HS-27A (cell line): Measurements from ENCODE around the gene MAMDC2.
A peak's percentile ranks its signal among the peaks of the same experiment; 100 is the strongest.
"Not testable (repeated sequence)": the region's sequence is repeated elsewhere in the genome, so short reads cannot be mapped to it uniquely, and the experiment has no call there.

ENCODE experiments used
- DNase-seq: peaks from one replicate; pipeline ENCODE4 v3.0.0-alpha.2; 2012; ENCODE audit warnings: low read depth, missing footprints

Gene MAMDC2

DNA sequence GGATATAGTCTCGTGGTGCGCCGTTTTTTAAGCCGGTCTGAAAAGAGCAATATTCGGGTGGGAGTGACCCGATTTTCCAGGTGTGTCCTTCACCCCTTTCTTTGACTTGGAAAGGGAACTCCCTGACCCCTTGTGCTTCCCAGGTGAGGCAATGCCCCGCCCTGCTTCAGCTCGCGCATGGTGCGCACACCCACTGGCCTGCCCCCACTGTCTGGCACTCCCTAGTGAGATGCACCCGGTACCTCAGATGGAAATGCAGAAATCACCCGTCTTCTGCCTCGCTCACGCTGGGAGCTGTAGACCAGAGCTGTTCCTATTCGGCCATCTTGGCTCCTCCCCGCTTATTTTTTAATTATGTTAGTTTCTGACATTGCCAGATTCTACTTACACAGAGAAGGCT lies 161.1 kb downstream of the MAMDC2 start:
- not testable (repeated sequence) for DNase-seq

DNA sequence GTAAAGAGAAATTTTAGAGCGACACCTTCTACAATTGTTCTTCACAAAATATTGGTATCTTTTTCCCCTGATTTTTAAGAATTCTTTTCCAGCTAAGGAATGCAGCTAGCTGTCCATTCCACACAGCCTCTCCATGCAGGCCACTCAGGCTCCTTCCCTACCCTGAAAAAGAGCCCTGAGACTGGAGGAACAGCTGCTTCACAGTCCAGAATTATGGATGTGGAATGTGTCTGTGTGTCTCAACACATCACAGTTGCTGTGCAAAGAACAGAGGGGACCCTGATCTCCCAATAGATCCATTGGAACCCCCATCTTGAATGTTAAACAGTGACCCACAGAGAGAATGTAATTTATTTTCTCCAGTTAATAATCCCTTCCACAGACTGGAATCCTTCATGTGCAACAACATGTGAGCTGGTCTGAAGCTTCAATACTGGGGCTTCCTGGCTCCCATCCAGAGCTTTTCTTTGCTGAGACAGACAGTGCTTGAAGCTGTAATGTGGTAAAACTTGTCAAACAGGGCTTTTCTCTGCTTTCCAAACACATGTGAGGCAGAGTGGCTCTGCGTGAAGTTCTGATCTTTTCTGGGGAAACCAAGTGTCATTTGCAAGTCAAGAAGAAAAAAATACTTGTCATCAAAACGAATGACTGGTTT lies 161.8 kb downstream of the MAMDC2 start:
- no peak for DNase-seq

DNA sequence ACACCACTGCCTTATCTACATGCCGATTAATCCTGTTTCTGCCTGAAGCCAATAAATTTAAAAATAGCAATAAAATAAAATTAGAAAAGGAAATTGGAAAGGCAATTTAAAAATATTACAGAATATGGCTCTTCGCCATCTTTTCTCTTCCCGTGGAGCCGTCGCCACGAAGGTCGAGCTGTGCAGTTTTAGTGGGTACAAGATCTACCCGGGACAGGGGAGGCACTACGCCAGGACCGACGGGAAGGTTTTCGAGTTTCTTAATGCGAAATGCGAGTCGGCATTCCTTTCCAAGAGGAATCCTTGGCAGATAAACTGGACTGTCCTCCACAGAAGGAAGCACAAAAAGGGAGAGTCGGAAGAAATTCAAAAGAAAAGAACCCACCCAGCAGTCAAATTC lies 173.4 kb downstream of the MAMDC2 start:
- no peak for DNase-seq

DNA sequence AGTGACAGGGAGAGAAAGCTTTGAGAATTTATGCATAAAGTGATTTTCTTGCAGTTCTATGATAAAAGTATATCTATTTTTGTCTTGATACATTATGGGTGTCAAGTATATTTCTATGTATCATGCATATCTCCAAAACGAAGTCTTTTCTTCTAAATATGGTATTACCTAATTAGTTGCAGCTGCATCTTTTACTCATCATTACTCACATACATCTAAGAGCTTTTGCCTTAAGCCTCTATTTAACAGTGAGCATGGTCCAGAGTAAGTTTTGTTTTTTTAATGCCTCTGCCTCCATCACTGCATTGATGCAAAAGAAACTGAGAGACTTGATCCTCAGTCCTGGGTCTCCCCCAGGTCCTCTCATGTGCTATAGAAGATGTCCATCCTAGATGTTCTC lies 175.1 kb downstream of the MAMDC2 start:
- DNase-seq = no peak

DNA sequence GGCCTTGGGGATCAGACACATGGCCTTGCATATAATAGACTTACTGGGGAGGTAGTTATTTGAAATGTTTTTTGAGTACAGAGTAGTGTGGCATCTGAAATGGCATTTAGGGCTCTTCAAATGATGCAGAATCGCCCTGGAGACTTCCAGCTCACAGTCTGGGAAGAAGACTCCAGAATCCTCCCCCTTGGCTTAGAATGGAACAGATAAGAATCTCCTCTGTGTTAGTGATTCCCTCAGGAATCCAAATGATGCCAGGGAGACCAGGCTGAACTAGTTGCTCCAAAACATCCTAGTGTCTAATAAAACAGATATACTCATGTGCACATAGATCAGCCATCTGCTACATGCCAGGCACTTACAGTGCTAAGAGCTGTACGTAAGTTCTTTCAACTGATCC lies 176.6 kb downstream of the MAMDC2 start:
- DNase-seq = no peak

DNA sequence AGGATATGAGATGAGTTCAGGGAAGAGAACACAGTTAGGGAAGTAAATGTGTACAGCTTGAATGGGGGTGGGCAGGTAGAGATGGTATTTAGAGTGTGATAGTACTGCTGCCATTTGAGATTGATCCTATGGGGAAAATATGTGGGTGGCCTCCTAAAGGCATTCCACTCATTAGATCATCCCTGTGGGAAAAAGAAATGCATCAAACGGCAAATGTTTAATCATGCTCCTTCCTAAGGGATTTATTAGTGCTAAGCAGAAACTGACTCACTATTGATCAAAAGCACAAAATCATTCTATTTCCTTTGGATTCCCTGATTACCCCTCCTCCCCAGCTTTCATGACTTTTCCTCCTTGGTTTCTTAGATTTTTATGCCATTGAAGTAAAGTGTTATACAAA lies 178.7 kb downstream of the MAMDC2 start:
- DNase-seq = no peak

DNA sequence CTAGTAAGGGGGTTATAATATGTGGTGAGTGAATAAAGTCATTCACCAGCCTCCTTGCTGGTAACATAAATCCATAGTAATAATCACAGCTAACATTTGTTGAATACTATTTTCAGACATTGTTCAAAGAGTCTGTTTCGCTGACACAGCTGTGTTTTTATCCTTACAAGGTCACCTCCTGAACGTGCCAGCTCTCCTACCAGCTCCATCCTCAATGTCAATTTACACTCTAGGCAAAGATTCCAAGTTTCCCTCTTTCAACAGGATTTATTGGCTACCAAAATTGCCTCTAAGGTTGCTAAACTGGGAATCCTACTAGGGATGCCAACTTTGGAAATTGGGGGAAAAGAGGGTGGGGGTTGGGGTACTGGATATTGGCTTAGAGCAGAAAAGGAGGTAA lies 184.5 kb downstream of the MAMDC2 start:
- DNase-seq = no peak

DNA sequence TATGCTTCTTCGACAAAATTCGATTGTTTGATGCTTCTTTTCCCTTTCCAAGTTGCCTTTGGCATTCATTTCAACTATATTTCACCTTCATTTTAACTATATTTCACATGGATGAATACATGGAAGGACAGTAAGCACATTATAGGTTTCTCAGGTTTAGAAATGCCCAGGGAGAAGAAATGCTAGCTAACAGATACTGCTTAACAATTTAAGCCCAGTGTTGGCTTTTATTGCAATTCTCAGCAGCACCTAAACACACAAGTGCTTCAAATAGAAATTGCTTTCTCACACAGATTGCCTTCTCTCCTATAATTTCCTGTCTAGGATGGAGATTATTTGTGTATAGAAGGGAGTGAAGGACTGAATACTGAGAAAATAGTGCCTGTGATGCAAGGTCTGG lies 185.0 kb downstream of the MAMDC2 start:
- DNase-seq = no peak

DNA sequence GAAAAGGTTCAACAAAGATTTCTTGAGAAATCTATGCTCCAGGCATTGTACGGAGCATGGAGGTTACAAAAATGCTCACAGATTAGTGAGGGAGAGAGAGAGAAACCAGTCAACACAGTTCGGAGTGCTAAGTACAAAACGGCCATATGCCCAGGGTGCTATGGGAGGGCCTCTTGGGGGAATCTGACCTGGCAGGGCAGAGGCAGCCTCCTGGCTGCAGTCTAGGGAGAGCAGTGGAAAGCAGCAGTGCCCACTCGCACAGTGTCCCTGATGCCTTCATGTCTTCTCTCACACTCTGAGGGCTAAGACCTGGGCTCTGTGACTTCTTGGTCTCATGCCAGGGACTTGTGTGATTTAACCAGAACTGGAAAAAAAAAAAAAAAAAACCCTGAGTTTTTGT lies 185.4 kb downstream of the MAMDC2 start:
- DNase-seq = no peak

DNA sequence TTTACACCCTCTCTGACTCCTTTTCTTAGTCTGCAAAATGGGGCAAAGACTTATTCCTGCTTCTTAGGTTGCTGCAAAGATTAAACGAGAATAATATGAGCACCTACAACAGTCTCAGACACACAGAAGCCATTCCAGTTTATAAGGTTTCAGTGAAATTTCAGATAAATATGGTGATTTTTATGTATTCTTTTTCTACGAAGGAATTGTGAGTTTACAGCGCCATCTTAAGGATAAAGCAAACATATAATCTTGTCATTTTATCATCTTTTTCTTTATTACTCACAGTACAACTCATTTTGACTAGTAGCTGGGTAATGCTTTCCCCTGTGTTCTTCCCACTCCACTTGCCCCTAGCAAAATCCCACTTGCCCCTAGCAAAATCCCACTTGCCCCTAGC lies 185.9 kb downstream of the MAMDC2 start:
- DNase-seq = peak; percentile 11

DNA sequence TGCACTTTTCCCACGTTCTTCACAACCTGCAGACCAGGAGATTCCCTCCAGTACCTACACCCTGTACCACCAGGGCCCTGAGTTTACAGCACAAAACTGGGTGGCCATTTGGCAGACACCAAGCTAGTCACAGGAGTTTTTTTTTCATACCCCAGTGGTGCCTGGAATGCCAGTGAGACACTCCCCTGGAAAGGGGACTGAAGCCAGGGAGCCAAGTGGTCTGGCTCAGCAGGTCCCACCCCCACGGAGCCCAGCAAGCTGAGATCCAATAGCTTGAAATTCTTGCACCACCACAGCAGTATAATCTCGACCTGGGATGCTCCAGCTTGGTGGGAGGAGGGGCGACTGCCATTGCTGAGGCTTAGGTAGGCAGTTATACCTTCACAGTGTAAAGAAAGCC lies 188.8 kb downstream of the MAMDC2 start:
- DNase-seq = no peak

DNA sequence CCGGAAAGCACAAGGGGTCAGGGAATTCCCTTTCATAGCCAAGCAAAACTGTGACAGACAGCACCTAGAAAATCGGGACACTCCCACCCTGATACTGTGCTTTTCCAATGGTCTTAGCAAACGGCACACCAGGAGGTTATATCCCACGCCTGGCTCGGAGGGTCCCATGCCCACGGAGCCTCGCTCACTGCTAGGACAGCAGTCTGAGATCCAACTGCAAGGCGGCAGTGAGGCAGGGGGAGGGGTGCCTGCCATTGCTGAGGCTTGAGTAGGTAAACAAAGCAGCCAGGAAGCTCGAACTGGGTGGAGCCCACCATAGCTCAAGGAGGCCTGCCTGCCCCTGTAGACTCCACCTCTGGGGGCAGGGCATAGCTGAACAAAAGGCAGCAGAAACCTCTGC lies 190.6 kb downstream of the MAMDC2 start:
- not testable (repeated sequence) for DNase-seq

DNA sequence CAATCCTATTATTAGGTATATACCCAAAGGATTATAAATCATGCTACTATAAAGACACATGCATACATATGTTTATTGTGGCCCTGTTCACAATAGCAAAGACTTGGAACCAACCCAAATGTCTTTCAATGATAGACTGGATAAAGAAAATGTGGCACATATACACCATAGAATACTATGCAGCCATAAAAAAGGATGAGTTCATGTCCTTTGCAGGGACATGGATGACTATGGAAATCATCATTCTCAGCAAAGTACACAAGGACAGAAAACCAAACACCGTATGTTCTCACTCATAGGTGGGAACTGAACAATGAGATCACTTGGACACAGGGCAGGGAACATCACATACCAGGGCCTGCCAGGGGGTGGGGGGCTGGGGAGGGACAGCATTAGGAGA lies 202.3 kb downstream of the MAMDC2 start:
- DNase-seq = not testable (repeated sequence)

DNA sequence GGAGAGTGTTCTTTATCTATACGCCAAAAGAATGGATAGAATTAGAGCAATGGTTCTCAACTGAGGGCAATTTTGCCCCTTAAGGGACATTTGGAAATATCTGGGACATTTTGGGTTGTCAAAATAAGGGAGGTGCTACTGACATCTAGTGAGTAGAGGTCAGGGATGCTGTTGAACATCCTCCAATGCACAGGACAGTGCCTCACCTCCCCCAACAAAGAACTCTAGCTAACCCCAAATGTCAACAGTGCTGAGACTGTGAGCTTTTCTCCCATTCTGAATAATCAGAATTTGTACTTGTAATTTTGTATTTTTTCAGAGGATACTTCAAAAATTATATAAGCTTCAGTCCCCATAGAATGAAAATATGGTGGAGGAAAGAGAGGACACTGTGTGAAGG lies 206.6 kb downstream of the MAMDC2 start:
- DNase-seq = no peak

DNA sequence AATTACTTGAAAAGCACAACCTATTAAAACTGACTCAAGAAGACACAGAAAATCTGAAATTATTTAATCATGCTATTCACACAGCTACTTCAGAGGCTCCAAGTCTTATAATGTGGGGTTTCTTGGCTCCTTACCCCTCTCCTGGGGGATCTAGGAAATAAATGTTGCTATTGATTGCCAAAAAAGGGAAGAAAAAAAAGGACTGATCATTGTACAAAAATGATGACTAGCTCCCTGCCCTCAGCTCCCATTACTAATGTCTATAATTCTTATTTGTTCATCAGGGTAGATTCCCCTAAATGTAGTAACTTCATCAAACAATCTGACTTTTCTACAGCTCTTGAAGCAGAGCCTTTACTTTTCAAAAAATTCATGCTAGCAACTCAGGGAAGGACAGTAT lies 211.8 kb downstream of the MAMDC2 start:
- no peak for DNase-seq

DNA sequence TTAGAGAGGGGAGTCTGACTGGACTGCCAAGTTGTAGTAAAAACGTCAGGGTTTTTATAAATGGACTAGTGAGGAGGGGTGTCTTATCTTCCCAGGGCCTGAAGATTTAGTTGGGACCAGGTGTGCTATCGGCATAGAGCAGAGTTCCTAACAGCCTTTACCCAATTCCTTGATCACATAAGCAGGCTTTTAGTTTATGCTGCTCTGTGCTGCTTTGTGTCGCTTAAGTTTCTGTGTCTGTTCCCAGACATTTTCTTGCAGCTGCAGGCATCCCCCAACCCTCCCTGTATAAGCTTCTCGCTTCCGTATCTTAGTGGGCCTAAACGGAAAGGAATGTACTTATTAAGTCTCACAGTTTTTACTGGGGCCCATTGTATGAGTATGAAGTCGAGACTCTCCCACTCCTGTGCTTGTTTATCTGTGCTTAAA lies 212.5 kb downstream of the MAMDC2 start:
- DNase-seq = no peak

DNA sequence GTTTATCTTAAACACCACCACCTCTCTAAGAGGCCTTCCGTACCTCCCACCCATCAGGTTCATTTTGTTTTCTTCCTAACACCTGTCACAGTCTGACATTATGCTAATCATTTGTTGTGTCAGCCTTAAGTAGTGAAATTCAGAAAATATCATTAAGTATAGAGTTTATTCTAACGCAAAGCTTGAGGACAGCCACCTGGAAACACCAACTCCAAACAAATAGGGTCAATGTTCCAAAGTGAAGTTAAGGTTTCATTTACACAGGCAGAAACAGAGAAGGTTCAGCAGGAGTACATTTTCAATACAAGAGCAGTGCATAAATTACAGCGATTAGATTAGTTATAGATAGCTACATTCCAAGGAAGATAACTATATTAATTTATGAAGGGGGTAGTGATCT lies 213.9 kb downstream of the MAMDC2 start:
- no peak for DNase-seq

DNA sequence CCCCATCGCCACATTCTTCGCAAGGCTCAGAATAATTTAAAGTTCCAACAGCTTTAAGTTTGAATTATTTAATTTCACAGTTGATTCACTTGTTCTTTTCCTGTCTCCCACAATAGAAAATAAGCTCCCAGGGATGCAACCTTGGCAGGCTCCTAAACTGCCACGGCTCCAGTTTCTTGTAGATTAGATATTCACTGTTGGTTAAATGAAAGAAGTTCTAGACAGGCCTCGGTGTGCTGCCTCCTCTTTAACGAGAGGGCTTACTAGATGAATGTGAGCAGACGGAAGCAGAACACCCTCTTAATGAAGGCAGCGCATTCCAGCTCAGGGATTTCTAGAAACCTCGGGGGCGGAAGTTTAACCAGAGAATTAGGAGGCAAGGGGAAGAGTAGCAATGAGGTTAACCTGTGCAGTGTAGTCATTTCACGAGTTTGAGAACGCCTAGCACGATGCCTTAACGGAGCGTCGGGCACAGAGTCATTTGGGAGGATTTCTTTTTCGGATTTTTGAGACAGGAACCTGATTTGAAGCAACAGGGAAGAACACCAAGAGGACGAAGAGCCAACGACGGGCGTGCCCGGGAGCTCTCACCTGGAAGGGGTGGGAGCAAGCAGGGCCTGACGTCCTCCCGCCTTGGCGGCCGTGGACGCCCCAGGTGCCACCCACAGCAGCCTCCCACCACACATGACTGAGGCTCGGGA lies 214.5 kb downstream of the MAMDC2 start:
- DNase-seq = no peak

DNA sequence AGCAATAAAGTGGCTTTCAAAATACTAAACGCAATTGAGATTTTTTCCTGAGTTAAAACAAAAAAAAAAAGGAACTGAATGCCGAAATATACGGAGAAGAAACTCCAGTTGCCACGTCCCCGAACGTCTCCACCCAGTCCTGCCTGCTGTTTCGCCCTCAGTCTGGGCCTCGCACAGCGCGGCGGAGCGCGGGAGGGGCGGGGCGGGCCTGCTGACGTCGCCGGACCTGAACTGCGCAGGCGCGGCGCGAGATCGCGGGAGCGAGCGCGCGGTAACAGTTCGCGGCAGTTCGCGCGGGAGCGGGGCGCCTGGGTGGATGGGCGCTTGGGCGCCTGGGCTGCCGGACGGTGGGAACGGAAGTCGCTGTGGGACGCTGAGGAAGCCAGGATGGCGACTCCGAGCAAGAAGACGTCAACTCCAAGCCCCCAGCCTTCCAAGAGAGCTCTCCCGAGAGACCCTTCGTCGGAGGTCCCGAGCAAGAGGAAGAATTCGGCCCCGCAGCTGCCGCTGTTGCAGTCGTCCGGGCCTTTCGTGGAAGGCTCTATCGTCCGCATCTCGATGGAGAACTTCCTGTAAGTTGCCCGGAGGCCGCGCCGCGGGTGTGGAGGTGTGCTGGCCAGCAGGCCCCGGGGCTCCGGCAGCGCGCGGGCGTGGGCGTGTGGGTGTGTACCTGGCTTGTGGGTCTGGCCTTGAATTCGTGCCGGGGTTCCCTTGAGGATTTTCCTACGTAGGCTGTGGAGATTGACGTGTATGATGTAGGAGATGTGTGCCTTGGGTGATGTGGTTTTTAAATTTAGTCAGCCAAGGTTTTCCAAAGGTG lies 215.3 kb downstream of the MAMDC2 start, which contains the start of gene SMC5:
SMC5 (plus strand) TSS at position 287 of the 820 bp plus-strand sequence; CDS start at position 388, 101 bp downstream.
- peak; percentile 53 for DNase-seq

DNA sequence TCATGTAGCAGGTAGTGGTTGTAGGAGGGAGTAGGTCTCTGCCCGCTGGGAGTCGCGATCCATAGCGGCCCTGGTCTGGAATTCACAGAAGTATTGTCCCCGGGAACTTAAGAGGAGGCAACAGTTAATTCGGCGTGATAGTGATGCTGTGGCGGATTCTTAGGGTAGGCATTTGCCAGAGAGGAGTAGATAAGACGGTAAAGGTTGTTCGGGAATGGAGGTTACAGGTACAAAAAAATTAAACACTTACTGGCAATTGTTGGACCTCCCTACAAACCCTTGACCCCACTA lies 215.8 kb downstream of the MAMDC2 start:
- no peak for DNase-seq

DNA sequence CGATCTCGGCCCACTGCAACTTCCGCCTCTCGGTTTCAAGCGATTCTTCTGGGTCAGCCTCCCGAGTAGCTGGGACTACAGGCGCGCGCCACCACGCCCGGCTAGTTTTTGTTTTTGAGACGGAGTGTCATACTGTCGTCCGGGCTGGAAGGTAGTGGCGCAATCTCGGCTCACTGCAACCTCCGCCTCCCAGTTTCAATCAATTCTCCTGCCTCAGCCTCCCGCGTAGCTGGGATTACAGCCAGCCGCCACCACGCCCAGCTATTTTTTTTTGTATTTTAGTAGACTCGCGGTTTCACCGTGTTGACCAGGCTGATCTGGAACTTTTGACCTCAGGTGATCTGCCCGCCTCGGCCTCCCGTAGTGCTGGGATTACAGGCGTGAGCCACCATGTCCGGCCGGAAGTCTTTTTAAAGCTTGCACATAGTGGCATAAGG lies 216.4 kb downstream of the MAMDC2 start:
- no peak for DNase-seq

DNA sequence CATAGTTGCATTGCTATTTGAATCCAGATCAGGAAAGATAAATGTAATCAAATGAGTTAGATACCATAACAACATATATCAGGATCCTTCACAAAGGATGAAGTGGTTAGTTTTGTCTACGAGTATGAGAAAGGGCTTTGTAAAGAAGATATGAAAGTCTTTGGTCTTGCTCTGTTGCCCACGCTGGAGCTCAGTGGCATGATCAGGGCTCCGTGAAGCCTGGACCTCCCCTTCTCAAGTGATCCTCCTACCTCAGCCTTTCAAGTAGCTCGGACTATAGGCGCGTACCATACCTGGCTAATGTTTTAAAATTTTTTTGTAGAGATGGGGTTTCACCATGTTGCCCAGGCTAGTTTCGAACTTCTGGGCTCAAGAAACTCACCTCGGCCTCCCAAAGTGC lies 217.0 kb downstream of the MAMDC2 start:
- no peak for DNase-seq
